Right atrium auricular region (tissue), 2 donors: ENCODE data around the gene MAPK10. TPM values are rescaled to one million over a fixed set of nuclear protein-coding genes. Genes with fewer than 3 reads are reported as not detected.

Source experiments
- DNase-seq: peaks from one replicate; pipeline ENCODE4 v3.0.0-alpha.2; 2019; ENCODE audit warnings: low spot score
- H3K27ac ChIP-seq, 2 donors: fragments of 200-600 bp; sonication (generic); 1 replicate in 1 of 2; 2 replicates in 1 of 2; pipeline ENCODE4 v1.5.1; 2016 to 2019
- H3K27me3 ChIP-seq, 2 donors: fragments of 200-600 bp; sonication (generic); one replicate each; pipeline versions ENCODE4 v1.5.1 to v1.6.0; 2017 to 2019
- H3K36me3 ChIP-seq: fragments of 200-600 bp; sonication (generic); one replicate; pipeline ENCODE4 v1.5.1; 2016
- H3K4me1 ChIP-seq, 2 donors: fragments of 200-600 bp; sonication (generic); one replicate each; pipeline versions ENCODE4 v1.5.1 to v1.6.0; 2017 to 2019
- H3K4me3 ChIP-seq, 2 donors: fragments of 200-600 bp; sonication (generic); 1 replicate in 1 of 2; 2 replicates in 1 of 2; pipeline ENCODE4 v1.5.1; 2017 to 2019; ENCODE audit warnings: mild to moderate bottlenecking in 1 of 2, moderate library complexity in 1 of 2
- H3K9me3 ChIP-seq, 2 donors: fragments of 200-600 bp; sonication (generic); one replicate each; pipeline ENCODE4 v1.5.1; 2019
- total RNA-seq, 2 donors: library from RNA; depleted of rRNA; stranded (reverse); fragments of >200 nt; gene quantifications; one replicate each; pipeline ENCODE4 v1.1.0, GENCODE V29; 2016
- TF ChIP-seq, protein P1 (sequence below), 2 donors: fragments of 200-600 bp; sonication (generic); IDR thresholded peaks; one replicate each; pipeline ENCODE4 v1.5.1; 2019; ENCODE audit warnings: antibody characterized with exemption in 2 of 2

Gene MAPK10
- total RNA-seq, 2 donors from 2014 or later, result 2.6 to 3.1 TPM

DNA sequence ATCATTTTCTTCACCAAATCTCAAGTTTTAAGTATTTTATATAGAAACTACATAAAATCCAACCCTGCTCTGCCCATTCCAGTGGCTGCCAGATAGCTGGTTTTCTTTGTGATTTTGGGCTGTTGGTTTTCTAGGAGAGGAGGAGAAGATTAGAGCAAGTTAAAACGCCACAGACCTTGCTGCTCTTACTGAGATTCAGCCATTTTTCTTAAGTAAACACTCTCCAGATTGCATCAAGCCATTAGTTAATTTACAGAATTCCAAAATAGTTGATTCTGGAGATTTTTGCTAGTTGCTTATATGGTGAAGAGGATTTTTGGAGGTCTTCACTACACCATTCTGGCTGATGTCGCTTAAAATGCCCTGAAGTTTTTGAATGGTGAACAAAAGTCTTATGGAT, 366.2 kb downstream of the MAPK10 start:
- no peaks in the 10 kb centered on the region for H3K4me1 ChIP-seq
- no peaks in the 10 kb centered on the region for H3K9me3 ChIP-seq
- peaks cover 20% of the 10 kb centered on the region for H3K36me3 ChIP-seq
- TF ChIP-seq, protein P1, sequence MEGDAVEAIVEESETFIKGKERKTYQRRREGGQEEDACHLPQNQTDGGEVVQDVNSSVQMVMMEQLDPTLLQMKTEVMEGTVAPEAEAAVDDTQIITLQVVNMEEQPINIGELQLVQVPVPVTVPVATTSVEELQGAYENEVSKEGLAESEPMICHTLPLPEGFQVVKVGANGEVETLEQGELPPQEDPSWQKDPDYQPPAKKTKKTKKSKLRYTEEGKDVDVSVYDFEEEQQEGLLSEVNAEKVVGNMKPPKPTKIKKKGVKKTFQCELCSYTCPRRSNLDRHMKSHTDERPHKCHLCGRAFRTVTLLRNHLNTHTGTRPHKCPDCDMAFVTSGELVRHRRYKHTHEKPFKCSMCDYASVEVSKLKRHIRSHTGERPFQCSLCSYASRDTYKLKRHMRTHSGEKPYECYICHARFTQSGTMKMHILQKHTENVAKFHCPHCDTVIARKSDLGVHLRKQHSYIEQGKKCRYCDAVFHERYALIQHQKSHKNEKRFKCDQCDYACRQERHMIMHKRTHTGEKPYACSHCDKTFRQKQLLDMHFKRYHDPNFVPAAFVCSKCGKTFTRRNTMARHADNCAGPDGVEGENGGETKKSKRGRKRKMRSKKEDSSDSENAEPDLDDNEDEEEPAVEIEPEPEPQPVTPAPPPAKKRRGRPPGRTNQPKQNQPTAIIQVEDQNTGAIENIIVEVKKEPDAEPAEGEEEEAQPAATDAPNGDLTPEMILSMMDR (IDR thresholded peaks at IDR 0.05), result no peak
- H3K4me3 ChIP-seq, result no peak overlapping the region
- no peak overlapping the region for H3K27ac ChIP-seq
- no peaks in the 10 kb centered on the region for H3K27me3 ChIP-seq
- no peak for DNase-seq

DNA sequence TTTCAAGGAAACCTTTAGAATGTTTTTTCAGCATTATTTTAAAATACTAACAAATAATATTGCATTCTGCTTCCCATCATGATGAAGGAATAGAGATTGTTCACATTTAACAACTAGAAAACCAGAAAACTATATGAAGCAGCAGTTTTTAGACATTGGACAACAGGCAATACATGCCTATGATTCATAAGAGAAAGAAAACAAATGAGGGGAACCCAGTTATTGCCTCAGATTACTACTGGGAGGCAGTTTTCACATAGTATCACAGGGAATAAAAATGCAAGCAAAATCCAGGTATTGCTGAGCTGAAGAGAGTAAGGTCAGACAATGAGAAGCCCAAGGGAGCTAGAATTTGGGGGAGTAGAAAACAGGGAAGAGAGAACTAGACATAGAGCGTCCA, 373.6 kb downstream of the MAPK10 start:
- Histone ChIP-seq H3K27me3 (no peaks in the 10 kb centered on the region), H3K27ac (no peak overlapping the region), H3K4me1 (no peaks in the 10 kb centered on the region), H3K4me3 (no peak overlapping the region), H3K36me3 (peaks cover 4% of the 10 kb centered on the region), H3K9me3 (no peaks in the 10 kb centered on the region)
- TF ChIP-seq, protein P1 (IDR thresholded peaks at IDR 0.05), result no peak
- DNase-seq, result no peak

DNA sequence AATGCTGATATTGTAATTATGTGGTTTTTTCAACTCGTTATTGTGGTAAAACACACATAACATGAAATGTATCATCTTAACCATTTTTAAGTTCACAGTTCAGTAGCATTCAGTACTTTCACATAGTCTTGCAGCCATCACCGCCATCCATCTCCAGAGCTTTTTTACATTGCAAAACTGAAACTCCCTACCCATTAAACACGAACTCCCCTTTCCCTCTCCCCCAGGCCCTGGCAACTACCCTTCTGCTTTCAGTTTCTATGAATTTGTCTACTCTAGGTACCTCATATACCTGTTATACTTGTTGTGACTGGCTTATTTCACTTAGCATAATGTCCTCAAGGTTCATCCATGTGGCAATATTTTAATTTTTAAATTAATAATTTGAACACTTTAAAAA, 380.6 kb downstream of the MAPK10 start:
- H3K4me1 ChIP-seq, result no peaks in the 10 kb centered on the region
- H3K27ac ChIP-seq, result no peak overlapping the region
- peaks cover 4% of the 10 kb centered on the region for H3K36me3 ChIP-seq
- DNase-seq, result no peak
- H3K27me3 ChIP-seq, result no peaks in the 10 kb centered on the region
- no peaks in the 10 kb centered on the region for H3K9me3 ChIP-seq
- no peak overlapping the region for H3K4me3 ChIP-seq
- TF ChIP-seq, protein P1 (IDR thresholded peaks at IDR 0.05), result no peak

DNA sequence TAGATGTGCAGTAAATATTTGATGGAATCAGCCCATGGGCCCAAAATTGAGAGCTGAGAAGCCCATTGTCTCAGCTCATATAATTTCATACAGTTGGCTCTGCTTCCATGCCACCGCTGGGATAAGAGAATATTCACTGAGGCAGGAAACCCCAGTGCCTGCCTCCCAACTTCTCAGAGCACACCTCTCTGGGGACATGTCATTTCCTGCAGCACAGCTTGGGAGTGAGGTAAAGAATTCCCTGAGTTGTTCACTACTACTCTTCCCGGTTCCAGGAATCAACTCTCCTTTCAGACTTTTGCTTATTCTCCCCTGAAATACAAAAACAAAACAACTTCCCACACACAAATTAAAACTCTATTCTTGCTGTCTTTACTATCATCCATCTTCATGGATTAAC, 389.3 kb downstream of the MAPK10 start:
- Histone ChIP-seq H3K27ac (no peak overlapping the region), H3K27me3 (no peaks in the 10 kb centered on the region), H3K4me1 (peaks cover 0 to 19% of the 10 kb centered on the region in 2 donors), H3K4me3 (no peak overlapping the region), H3K36me3 (no peaks in the 10 kb centered on the region), H3K9me3 (no peaks in the 10 kb centered on the region)
- no peak for DNase-seq
- TF ChIP-seq, protein P1 (IDR thresholded peaks at IDR 0.05), result no peak

DNA sequence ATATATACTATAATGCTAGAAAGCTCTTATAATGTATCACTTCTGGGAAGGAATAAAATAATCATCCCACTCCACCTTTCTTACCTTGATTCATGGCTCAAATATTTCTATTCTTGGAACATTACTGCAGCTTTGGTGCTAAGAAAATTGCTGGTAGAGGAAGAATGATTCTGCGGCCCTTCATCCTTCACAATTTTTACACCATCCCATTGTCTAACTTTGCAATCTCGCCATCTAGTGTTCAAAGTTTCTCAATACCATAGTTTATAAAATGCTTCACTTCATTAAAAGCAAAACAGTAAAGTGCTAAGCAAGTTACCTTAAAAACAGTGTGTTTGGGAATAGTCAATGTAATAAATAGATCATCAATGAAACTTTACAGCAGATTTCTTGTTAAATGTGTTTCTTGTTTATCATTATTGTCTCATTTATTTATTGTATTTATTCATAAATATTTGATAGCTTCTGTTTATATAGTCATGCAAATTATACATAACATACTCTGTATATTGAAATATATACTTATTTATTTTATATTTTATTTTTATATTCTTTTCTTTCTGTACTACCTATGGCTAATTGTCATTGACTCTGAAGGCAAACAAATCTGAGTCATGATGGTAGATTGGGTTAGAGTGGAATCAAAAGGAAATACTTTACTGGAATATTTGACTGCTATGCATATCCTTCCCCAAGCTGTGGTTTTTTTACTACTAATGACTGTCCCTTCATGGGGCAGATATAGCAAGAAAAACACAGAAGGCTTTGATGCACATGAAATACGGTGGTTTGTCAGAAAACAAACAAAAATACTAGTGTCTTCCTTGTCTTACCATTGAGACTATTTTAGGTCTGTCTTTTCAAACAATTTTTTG, 390.7 kb downstream of the MAPK10 start:
- H3K4me3 ChIP-seq, result no peak overlapping the region
- TF ChIP-seq, protein P1 (IDR thresholded peaks at IDR 0.05), result peak in 1 of 2 donors; percentile 78
- H3K9me3 ChIP-seq, result no peaks in the 10 kb centered on the region

More for the DNA sequence above, 390.7 kb downstream of the MAPK10 start:
- peaks cover 0 to 20% of the 10 kb centered on the region in 2 donors for H3K4me1 ChIP-seq
- no peaks in the 10 kb centered on the region for H3K36me3 ChIP-seq
- no peak overlapping the region for H3K27ac ChIP-seq
- H3K27me3 ChIP-seq, result no peaks in the 10 kb centered on the region
- no peak for DNase-seq
